Stimulated activated CD8-positive, alpha-beta memory T cell treated with anti-CD3 and anti-CD28 coated beads, Interleukin-7, amount 100 ng/mL, for 4 hours (primary cell): Measurements from ENCODE around the gene COL3A1.

Experiments used
- DNase-seq, 2 donors: peaks; one replicate each; pipeline ENCODE4 v3.0.0-alpha.2; 2020; ENCODE audit warnings: low read depth in 2 of 2

Gene COL3A1

DNA sequence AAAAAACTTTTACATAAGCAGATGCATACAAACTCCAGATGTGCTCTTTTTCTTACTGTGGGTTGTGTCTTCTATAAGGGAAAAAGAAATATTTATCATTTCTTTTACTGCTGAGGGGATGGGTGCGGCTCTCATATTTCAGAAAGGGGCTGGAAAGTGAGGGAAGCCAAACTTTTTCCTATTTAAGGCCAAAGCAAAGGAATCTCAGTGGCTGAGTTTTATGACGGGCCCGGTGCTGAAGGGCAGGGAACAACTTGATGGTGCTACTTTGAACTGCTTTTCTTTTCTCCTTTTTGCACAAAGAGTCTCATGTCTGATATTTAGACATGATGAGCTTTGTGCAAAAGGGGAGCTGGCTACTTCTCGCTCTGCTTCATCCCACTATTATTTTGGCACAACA lies at the start of gene COL3A1:
COL3A1 (plus strand) TSS at position 210 of the 400 bp plus-strand sequence; CDS start at position 327, 117 bp downstream.
- DNase-seq = no peak

DNA sequence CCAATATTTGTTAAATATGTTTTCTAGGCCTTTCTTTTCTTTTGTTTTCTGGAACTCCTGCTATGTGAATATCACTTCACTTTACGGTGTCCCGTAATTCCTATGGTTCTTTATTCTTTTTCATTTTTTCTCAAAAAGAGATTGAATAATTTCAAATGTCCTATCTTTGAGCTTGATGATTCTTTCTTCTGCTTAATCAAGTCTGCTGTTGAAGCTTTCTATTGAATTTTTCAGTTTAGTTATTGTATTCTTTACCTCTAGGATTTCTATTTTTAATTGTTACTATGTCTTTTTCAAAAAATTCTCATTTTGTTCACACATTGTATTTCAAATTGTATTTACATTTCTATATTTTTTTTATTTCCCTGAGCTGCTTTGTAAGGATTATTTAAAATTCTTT lies 45.5 kb upstream of the COL3A1 start:
- DNase-seq = no peak

DNA sequence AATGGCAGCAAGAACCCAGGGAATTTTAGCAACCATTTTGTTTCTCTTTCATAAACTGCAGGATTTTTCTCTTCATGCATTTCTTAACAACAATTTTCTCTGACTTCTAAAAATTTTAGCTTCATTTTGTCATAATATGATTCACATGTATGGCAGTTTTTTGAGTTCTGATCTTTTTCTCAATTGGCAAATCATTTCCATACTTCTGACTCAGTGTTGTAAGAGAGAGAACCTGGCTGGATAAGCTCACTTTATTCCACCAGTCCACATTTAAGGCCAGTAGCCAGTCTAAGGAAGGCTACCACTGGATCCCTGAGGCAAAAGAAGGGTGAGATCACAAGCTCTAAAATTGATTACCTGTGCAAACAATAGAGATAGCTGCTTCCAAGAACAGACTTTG lies 42.8 kb upstream of the COL3A1 start:
- DNase-seq = no peak

DNA sequence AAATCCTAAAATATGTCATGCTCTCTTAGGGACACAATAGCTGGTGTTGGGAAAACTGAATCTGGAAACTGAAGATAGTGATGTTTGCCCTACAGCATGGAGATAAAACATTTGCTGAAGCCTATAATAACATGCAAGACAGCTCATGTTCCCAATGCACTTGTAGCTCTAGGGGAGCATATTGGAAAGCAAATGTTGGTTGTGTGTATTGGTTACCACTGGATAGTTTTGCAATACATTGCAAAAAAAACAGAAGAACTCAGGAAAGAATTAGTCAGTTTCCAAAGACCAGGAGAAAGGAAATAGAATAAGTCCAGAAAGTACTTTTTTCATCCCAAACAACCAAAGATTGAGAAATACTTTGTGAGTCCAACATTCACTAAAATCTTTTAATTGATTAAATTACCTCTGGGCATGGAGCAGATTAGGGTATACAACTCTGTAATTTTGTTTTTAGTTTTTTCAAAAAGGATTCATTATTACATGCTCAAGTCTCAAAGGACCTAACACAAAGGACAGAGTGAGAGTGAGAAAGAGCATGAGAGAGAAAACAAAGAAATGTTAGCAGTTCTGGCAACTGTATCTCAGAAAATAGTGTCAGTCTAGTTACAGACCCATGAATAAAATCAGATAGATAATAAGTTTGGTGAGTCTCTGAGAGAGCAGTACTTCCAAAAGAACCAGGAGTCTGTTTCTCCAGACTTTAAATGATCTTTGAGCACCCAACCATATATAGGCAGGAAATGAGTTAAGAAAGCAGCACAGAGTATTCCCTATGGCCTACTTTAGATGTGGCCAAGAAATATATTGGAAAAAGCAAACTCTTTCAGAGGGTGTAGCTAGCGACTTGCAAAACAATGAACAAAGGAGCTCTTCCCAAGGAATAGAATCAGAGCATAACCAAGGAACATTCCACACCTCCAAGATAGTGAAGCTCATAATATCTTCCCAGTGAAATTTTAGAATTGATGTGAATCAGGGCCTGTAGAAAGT lies 36.6 kb upstream of the COL3A1 start:
- no peak for DNase-seq

DNA sequence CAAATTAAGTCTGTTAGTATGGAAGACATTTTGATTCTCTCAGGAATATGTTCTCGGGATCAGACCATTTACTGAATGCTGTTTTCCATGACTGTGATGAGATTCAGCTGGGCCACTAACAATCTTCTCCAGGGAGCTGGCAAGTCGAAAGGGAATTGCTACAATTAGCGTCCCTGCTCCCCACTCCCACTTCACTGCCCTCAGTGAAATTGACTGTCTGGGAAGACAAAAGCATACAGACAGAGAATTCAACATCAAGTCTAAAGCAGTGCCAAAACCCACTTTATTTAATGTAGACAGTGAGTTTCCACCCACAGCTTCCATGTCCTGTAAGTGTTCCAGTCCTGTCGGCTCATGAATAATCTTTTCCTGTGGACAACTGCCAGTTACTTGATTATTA lies 34.0 kb upstream of the COL3A1 start:
- no peak for DNase-seq

DNA sequence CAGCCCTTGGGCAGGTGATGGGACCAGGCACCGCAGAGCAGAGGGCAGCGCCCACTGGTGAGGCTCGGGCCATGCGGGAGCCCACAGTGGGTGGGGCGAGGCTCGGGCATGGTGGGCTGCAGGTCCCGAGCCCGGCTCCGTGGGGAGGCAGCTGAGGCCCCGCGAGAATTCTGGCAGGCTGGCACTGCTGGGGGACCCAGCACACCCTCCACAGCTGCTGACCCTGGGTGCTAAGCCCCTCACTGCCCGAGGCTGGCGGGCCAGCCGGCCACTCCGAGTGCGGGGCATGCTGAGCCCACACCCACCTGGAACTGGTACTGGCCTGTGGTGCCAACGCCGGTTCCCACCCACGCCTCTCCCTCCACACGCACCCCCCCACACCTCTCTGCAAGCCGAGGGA lies 29.7 kb upstream of the COL3A1 start:
- DNase-seq = no peak

DNA sequence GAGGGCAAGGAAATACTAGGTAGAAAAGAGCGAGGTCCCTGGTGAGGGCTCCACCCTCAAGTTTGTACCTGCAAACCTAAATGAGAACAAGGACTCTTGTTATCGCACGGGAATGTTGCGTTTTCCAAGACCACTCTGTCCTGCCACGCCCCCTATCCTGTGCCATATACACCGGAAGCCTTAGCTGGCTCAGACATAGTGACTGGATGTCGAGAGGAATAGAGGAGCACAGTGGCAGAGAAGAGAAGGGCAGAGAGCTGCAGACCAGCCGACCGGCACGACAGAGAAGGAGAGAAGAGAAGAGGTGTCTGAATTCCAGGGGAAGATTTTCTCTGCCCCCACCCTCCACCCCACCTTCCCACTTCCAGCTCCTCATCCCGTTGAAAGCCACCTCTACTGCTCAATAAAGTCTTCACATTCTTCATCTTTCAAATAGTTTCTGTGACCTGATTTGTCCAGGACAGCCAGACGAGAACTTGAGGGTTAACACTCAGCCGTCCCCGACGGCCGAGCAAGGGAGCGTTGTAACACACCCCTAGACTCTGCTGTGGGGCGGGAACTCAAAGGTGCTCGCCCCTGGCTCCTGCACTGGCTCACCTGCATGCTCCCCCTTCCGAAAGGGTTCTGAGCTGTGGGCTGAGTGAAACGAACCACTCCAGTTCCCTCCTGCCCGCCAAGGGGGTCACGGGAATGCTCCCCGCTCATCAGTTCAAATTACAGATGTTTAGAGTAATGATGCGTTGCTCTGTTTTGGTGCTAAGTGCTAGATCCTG lies 24.9 kb upstream of the COL3A1 start:
- no peak for DNase-seq

DNA sequence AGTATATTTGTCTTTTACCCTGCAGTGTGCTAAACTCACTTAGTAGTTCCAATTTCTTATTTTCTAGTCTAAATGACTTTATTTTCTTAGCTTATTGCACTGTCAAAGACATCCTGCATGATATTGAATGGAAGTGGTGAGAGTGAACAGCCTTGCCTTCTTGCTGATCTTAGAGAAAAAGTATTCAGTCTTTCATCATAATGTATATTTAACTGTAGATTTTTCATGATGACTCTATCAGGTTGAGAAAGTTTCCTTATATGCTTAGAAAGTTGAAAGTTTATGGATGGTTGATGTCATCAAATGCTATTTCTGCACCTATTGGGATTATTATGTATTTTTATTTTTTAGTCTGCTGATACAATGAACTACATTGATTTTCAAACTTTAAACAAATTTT lies 21.3 kb upstream of the COL3A1 start:
- DNase-seq = no peak

DNA sequence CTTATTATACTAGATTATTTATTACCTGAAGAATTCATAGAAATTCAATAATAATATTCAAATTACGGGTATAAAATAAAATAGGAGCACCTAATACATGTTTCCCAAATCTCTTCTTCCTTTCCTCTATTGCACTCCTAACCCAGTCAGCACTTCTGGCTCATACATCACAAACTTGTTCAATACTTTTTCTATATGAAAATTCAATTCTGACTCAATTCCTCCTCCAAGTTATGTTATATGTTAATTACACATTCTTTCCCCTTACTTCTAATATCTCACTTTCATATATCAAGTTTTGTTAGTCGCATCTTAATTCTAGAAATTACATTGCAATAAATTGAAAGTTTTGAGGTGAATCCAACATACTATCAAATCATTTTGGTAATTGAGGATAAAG lies 17.9 kb upstream of the COL3A1 start:
- DNase-seq = no peak

DNA sequence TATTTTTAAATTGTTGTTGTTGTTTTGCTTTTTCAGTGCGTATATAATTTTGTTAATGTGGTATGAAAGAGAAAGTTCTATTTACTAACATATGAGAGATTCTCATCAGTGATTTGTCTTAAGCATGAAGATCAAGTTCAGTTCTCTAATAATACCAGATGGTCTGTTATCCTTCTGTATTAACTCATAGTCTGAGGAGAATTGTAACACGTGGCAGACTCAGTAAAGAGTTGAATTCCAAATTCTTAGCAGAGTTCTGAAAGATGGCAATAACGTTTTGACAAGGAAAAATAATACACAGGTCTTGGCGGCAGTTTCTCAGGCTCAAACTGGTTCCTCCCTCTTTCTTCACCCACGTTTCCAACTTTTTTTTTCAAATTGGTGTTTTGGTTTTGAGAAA lies 17.2 kb upstream of the COL3A1 start:
- no peak for DNase-seq

DNA sequence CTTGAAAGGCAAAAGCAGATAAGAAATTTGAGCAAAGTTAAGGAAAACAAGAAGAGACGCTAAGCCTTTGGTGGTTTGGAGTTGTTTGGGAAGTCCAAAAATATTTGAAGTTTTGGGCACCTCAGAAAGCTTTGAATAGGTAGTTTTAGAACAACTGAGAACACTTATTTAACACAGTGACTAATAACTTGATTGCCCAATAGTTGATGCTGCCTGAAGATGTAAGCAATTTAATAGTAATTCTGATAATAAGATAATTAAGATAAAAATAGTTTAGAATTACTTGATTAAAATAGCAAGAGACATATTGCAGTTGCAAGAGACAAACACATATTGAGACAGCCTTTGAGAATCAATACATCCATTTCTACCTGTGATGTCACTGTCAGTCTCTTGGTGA lies 16.5 kb upstream of the COL3A1 start:
- DNase-seq = no peak

DNA sequence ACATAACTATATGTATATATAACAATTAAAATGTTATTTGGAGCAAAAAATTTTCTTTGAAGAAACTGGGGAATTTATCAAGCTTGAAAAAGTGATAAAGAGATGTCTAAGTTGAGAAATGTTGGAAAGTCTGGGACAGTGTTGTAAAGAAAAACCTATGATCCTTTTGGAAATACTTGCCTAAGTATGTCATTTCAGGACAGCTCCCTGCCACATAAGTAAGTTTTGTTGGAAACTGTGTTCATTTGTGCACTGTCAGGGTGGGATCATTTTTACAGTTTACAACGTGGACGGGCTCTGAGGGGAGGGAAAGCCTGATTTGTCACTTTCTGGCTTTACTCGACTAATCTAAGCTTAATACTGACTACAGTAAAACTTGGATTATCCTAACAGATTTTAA lies 10.4 kb upstream of the COL3A1 start:
- DNase-seq = no peak

DNA sequence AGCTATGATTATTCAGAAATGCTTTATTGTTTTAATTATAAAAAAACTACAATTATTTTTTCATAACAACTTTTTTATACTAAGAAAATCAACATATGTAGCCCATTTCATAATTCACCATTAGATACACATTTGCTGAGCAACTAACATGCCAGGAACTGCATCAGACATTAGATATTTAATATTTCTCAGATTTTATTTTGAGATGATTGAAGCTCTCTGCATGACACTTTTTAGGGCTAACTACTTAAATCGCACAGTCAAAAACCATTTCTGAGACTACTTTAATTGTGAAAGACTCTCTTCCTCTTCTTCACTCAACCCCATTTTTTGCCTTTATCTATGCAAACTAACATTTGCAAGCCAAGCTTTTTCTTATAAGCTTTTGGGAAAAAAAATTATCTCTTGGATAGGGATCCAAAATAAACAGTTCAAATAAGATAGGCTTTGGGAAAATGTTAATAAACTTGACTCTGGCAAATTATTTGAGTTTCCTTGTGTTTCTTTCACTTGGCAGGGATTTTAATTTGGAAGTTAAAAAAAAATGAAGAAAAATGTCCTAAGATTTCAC lies 9.1 kb upstream of the COL3A1 start:
- DNase-seq = no peak

DNA sequence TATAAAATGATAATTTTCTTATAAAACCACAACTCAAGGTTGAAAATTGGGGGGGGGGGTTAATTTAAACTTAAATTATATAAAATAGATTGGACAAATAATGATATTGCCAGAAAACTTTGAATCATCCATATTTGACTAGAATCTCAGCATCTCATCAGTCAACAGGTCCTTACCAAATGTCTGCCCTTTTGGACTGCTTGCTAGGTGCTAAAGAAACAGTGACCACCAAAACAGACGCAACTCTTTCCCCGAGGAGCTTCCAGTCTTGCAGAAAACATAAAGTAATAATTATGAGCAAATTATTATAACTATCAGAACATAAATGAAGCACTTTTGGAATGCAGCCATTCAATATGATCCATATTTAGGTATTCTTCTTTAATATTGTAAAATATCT lies 8.6 kb upstream of the COL3A1 start:
- no peak for DNase-seq

DNA sequence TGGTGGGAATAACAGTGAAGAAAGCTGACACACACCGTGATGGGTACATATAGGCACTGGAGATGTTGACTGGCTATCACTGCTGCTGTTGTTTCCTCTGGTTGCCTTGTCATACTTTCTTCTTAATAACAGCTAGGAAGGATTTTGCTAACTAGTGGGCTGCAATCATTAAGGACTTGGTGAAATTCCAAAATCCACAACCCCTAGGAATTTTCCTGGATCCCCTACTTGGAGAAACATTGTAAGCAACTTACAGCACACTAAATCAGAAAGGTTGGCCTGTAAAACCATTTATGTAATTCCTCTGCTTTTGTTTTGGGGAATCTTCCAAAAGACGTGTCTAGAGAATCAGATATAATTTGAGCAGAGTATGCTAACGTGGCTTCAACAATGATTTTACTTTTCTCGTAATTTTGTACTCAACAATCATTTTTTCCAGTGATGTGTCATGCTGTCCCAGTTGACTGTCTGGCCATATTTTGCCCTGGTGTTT lies 8.0 kb upstream of the COL3A1 start:
- no peak for DNase-seq

DNA sequence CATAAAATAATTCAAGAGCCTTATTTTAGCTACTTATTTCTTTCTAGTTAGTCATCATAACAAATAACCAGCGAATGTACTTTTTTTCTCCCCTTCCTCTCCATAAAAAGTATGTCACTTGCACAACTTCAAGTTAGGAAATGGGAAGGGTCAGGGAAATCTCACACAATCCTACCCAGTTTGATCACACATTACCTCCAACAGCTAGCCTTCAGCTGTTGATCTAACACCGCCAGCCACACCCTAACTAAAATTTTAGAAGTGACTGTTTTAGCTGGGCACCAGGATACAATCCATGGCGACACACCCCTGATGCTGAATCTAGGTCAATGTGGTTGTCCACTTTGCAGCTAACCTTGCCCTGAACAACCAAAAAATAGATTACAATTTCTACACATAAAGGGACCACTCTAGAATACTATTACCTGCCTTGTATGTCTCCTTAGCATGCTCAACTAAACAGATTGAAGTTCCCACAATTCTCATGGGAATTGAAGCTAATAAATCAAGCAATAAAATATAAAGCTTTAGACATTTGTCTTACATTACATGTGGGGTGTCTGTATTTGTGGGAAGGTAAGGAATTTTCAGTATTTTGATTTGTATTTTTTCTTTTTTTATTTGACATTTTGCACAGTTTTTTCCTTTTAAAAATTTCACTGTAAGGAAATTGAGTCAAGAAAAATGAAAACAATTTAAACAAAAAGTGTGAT lies 7.3 kb upstream of the COL3A1 start:
- DNase-seq = no peak

DNA sequence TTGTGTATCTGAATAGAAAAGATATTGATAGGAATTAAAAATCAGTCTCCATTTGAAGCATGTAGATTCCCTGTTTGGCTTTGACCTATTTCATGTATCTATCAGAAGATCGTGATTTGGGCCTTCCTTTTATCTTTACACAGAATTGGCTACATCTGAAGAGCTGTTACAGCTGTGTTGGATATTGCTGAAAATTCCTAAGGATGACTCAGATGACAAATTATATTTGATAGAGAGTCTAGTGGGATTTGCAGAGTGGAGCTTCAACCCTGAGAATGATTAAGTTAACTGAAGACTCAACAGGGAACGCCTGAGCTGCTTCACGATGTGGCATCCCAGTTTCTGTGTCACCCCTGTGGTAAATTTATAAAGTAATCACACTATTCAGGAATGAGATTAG lies 4.9 kb upstream of the COL3A1 start:
- no peak for DNase-seq

DNA sequence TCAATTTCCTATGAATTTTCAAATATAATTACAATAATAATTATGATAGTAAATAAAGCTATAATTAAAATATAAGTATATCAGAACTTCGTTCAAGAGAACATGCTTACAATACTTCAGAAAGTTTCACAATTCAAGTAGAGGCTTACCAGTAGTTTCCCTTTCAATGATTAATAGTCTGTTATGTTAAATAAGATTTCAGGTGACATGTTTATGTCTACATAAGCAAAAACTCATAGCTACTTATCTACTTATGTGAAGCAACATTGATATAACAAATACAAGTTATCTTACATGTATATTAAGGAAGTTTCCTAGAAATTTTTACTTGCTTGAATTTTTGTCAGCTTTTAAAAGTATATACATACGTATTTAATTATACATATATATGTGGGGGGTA lies 4.5 kb upstream of the COL3A1 start:
- no peak for DNase-seq

DNA sequence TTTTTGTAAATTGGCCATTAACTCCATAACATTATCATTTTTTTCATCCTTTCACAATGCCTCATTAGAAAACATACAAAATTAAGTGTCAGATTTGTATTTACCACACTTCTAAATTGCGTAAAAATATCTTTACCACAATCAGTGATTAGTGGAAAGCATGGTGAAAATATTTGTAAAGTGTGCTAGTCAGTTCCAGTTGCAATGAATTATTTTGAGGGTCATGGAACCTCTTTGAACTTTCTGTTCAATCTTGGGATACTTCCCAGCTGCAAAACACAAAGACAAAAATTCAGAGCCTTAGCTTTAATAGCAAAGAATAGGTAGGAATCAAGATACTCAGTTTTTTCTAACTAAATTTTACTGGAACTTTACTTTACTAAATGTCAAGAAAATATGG lies 4.0 kb upstream of the COL3A1 start:
- DNase-seq = no peak

DNA sequence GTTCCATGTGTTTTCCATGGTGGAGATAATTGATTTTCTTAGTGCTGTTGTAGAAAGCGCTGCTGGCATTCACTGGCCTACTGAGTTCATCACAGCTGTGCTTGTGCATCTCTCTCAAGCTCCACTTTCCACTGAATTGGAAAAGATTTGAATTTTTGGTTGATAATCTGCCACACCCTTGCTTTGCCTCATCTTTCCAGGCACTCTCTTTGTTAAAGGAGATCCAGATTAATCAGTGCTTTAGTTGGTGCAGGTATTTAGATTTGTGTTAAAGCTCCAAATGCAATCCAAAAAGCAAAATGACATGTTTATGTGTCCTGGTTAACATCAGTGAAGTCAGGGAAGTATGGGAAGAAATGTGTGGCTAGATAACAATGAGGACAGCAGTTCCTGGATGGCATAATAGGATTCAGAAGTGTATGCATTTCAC lies 2.7 kb upstream of the COL3A1 start:
- DNase-seq = no peak

DNA sequence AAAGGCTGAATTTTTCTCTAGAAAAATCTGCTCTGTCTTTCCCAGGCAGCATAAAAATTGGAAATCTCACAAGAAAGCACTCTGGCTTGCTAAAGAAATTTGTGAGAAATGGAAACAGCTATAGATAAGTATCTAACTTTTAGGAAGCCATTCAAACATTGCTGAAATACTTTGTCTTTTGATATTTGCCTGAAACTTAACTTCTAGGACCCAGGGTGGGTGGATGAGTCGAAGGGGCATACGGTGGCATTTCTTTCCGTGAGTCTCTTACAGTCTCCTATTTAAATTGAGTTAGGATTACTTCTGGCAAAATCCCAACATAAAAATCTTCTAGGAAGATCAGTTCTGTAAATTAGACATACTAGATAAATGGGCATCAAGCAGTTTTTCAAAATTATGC lies 532 bp upstream of the COL3A1 start:
- no peak for DNase-seq
